Measurements from ENCODE around the gene BARHL1. TPM values are rescaled to one million over a fixed set of nuclear protein-coding genes. Genes with fewer than 3 reads are reported as not detected.

BARHL1 gene
- total RNA-seq, 4 donors from 2014 or later: not detected

DNA sequence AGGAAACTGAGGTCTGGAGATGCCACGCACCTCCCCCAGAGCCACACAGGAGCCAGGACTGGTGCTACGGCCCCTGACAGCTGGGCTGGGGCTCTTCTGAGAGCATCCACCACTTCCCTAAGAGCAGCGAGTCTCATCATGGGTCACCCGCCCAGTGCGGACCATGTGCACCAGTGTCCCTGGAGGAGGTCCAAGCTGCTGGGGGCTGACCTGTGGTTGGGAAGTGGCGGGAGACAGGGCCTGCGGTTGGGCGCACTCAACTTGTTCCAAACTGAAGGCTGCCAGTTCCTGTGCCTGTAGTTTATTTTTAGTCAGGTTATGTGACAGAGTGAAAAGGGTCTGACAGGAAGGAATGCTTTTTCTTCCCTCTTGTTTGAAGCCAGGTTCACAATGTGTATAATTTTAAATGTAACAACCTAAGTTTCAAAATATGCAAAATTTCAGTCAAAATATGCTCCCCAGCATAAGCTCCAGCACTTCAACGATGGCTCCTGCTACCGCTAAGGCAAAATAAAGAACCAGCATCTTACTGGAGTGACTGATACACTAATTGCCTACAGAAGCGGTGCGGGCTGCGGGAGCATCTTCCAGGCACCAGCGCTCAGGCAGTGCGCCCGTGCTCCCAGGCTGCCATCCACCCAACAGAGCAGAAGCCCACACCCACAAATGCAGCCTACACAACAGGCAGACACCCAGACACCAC lies 14.8 kb downstream of the BARHL1 start:
- peaks cover 0 to 9% (median 8%) of the 10 kb centered on the region in 3 donors for H3K27me3 ChIP-seq
- TF ChIP-seq, protein P1, sequence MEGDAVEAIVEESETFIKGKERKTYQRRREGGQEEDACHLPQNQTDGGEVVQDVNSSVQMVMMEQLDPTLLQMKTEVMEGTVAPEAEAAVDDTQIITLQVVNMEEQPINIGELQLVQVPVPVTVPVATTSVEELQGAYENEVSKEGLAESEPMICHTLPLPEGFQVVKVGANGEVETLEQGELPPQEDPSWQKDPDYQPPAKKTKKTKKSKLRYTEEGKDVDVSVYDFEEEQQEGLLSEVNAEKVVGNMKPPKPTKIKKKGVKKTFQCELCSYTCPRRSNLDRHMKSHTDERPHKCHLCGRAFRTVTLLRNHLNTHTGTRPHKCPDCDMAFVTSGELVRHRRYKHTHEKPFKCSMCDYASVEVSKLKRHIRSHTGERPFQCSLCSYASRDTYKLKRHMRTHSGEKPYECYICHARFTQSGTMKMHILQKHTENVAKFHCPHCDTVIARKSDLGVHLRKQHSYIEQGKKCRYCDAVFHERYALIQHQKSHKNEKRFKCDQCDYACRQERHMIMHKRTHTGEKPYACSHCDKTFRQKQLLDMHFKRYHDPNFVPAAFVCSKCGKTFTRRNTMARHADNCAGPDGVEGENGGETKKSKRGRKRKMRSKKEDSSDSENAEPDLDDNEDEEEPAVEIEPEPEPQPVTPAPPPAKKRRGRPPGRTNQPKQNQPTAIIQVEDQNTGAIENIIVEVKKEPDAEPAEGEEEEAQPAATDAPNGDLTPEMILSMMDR (IDR thresholded peaks at IDR 0.05 in 4 of 5, conservative IDR thresholded peaks at IDR 0.05 in 1 of 5): no peak
- no peak for TF ChIP-seq POLR2A (IDR thresholded peaks at IDR 0.05)
- DNase-seq (peak in 1 of 2 donors; percentile 18), ATAC-seq (no peak)
- no peaks in the 10 kb centered on the region for H3K9me3 ChIP-seq
- intact Hi-C loops (cut with DNase I; ENCODE audit: low total_unique reads): no loop called here
- H3K4me3 ChIP-seq: no peak overlapping the region
- peaks cover 0 to 19% of the 10 kb centered on the region in 2 donors for H3K36me3 ChIP-seq
- in situ Hi-C loops (cut with MboI; ENCODE audit: low sequenced_read_pairs in 4 of 4): no loop called here
- no peak overlapping the region for H3K27ac ChIP-seq
- no peaks in the 10 kb centered on the region for H3K4me1 ChIP-seq

DNA sequence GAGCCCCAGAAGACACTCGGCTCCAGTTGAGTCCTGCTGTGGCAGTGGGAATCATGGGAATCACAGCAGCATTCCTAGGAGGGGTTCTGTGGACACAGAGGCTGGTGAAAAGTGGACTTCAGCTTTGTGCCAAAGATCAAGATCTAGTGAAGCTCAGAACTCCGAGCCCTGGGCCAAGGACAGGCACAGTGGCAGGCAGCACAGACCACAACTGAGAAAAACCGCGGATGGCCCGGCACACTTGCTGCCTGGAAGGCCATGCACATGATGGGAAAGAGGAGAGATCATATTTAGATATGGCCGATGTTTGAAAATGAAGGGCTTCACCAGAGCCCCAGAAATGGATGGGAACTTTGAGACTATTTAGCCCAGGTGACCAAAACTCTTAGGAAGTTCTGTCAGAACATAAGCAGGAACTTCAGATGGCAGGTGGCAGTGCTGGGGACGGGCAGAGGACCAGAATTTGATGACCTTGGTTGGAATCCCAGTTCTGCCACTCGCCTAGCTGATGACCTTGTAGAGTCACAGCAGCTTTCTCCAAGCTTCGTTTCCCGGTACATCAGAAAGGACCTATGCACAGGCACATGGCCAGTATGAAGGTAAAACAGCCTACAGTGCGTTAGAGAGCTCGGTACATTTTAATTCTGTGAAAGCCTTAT lies 18.0 kb downstream of the BARHL1 start:
- Histone ChIP-seq H3K27ac (no peak overlapping the region), H3K4me3 (no peak overlapping the region), H3K27me3 (peaks cover 0 to 2% (median 0%) of the 10 kb centered on the region in 3 donors), H3K36me3 (peaks cover 0 to 4% of the 10 kb centered on the region in 2 donors), H3K9me3 (no peaks in the 10 kb centered on the region), H3K4me1 (no peaks in the 10 kb centered on the region)
- no peak for TF ChIP-seq POLR2A (IDR thresholded peaks at IDR 0.05)
- TF ChIP-seq, protein P1 (IDR thresholded peaks at IDR 0.05 in 4 of 5, conservative IDR thresholded peaks at IDR 0.05 in 1 of 5): no peak
- in situ Hi-C loops (cut with MboI; ENCODE audit: low sequenced_read_pairs in 4 of 4) (no loop called here), intact Hi-C loops (cut with DNase I; ENCODE audit: low total_unique reads) (no loop called here)
- no peak for ATAC-seq
- DNase-seq: no peak

DNA sequence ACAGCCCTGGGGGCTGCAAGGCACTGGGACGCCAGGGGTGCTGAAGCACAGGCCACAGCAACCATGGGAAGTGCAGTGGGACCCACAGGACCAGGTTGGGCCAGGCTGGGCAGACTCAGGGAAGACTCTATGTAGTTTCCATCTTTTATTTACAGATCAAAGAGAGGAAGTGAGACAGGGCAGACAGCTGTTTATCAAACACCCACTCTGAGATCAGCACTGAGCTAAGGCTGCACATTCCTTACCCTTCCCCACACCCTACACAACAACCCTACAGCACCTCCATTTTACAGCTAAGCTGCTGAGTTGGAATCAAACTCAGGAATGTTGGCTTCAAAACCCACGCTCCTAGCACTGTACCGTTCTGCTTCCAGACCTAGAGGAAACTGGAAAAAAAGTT lies 19.8 kb downstream of the BARHL1 start:
- Histone ChIP-seq H3K36me3 (peaks cover 0 to 16% of the 10 kb centered on the region in 2 donors), H3K4me3 (no peak overlapping the region), H3K9me3 (no peaks in the 10 kb centered on the region), H3K27me3 (no peaks in the 10 kb centered on the region), H3K27ac (no peak overlapping the region), H3K4me1 (no peaks in the 10 kb centered on the region)
- DNase-seq (no peak), ATAC-seq (no peak)
- no peak for TF ChIP-seq POLR2A (IDR thresholded peaks at IDR 0.05)
- in situ Hi-C loops (cut with MboI; ENCODE audit: low sequenced_read_pairs in 4 of 4): no loop called here
- intact Hi-C loops (cut with DNase I; ENCODE audit: low total_unique reads): no loop called here

DNA sequence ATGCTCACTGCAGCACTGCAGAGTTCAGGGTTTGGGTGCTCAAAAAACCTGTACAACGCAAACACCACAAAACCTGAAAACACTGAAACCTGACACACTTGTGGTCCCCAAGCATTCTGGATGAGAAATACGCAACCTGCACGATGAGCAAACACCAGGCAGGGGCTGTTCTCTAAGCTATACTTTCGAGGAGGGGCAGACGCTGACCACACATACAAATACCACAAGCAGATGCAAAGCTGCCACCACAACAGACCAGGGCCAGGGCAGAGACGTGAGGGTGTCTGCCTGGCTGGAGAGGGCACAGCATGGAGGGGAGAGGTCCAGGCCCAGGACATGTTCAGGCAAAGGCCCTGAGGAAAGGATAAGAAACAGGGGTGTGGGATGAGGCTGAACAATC lies 23.0 kb downstream of the BARHL1 start:
- in situ Hi-C loops (cut with MboI; ENCODE audit: low sequenced_read_pairs in 4 of 4) (no loop called here), intact Hi-C loops (cut with DNase I; ENCODE audit: low total_unique reads) (no loop called here)
- no peak for DNase-seq
- TF ChIP-seq, protein P1 (IDR thresholded peaks at IDR 0.05 in 4 of 5, conservative IDR thresholded peaks at IDR 0.05 in 1 of 5): no peak
- TF ChIP-seq POLR2A (IDR thresholded peaks at IDR 0.05): no peak
- Histone ChIP-seq H3K36me3 (peaks cover 0 to 43% of the 10 kb centered on the region in 2 donors), H3K4me1 (no peaks in the 10 kb centered on the region), H3K4me3 (no peak overlapping the region), H3K27me3 (no peaks in the 10 kb centered on the region), H3K27ac (no peak overlapping the region), H3K9me3 (no peaks in the 10 kb centered on the region)
- ATAC-seq: no peak

DNA sequence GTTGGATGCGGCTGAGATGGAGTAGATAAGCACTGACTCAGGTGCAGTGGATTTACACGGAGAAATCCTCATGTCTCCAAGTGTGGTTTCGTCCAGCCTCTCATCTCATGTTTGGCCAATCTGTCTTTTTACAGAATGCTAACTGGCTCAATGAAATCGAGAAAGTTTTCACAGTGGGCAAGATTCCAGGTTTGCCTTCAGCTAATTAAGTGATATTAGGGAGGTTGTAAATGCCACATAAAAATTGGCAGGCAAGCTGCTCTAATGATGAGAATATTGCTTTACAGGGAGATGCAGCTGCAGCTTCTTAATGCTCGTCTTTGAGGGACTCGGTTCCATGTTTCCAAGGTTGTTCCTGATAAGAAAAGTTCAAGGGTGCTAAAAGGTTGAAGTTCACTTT lies 23.7 kb downstream of the BARHL1 start:
- TF ChIP-seq, protein P1 (IDR thresholded peaks at IDR 0.05 in 4 of 5, conservative IDR thresholded peaks at IDR 0.05 in 1 of 5): no peak
- TF ChIP-seq POLR2A (IDR thresholded peaks at IDR 0.05): no peak
- DNase-seq (no peak), ATAC-seq (no peak)
- Histone ChIP-seq H3K27me3 (no peaks in the 10 kb centered on the region), H3K4me1 (no peaks in the 10 kb centered on the region), H3K27ac (no peak overlapping the region), H3K36me3 (peaks cover 0 to 50% of the 10 kb centered on the region in 2 donors), H3K9me3 (no peaks in the 10 kb centered on the region), H3K4me3 (no peak overlapping the region)
- intact Hi-C loops (cut with DNase I; ENCODE audit: low total_unique reads): no loop called here
- in situ Hi-C loops (cut with MboI; ENCODE audit: low sequenced_read_pairs in 4 of 4): no loop called here

Data from gastrocnemius medialis (tissue), 4 donors.